GDM1 (cell line): ENCODE data around the gene KLRC1.
"Not testable (repeated sequence)": the region's sequence is repeated elsewhere in the genome, so short reads cannot be mapped to it uniquely, and the experiment has no call there.

Experiments used
- DNase-seq: peaks from one replicate; lab custom pipeline; 2025; lab: John Stamatoyannopoulos, UW

The KLRC1 gene

DNA sequence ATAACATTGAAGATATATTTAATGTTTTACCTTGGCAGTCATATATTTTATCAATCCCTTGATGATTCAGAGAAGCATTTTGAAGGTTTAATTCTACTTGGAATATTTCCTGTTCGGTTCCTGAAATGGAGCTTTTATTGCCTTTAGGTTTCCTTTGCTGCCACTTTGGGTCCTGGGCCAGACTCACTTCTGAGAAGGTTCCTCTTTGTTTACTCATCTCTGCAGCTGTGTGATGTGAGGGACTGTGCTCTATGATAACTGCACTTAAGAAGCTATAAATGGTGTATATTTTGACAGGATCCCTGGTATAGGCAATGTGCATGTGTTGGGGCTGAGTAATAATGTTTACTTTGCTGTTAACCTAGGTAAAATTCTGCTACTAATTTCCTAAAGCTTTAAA lies 32.8 kb downstream of the KLRC1 start, which contains the start of gene KLRC3:
KLRC3 (minus strand) TSS at position 262 of the 400 bp plus-strand sequence; CDS start at position 217, 45 bp downstream.
- DNase-seq, result not testable (repeated sequence)

DNA sequence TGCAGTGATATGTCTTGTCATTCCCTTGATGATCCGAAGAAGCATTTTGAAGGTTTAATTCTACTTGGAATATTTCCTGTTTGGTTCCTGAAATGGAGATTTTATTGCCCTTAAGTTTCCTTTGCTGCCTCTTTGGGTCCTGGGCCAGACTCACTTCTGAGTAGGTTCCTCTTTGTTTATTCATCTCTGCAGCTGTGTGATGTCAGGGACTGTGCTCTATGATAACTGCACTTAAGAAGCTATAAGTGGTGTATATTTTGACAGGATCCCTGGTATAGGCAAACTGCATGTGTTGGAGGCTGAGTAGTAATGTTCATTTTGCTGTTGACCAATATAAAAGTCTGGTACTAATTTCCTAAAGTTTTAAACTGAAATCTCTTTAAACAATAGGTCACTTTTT lies 43.8 kb downstream of the KLRC1 start, which contains the start of gene KLRC4:
KLRC4 (minus strand) TSS at position 366 of the 400 bp plus-strand sequence; CDS start at position 184, 182 bp downstream.
- no peak for DNase-seq

DNA sequence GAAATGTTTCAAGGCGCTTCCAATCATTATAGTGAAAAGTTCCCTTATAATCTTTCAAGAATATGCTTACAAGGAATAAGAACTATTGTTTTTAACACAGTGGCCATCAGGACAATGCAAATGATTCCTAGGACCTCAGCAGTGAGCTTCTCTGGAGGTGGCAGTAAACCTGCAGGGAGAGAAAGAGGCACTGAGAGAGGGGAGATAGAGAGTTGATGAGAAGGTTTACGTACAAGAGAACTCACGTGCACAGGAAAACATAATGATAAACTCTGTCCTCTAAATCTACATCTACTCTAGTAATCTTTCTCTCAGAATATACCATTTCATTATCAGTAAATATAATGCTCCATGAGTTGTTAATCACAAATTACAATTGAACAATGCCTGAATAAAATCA lies 44.3 kb downstream of the KLRC1 start:
- no peak for DNase-seq

DNA sequence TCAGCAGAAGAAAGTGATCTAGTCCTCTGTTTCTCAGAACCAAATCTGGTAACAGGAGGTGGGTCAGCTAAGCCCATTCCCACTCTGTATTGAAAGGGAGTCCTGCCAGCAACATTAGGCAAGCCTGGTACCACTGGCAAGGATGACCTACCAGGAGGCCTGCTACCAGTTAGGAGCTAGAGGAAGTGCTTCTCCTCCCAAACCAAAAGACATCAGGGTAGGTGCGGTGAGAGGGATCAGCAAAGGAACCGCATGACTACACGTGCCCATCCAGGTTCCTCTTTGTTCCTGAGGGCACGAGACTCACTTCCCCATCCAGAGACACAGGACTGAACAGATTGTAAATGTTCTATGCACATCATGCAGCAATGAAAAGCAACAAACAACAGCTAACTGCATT lies 46.5 kb downstream of the KLRC1 start:
- no peak for DNase-seq

DNA sequence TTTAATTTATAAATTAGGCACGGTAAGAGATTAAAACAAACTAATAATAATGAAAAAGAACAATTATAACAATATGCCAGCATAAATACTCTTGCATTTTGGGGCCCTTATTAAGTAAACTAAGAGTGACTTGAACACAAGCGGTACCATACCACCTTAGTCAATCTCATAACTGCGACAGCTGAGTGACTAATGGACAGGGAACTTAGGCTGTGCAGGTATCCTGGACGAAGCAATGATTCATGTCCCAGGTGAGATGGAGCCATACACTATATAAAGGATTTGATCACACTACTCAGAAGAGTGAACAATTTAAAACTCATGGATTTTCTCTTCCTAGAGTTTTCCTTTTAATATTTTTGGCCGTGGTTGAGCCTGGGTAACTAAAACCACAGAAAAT lies 47.9 kb downstream of the KLRC1 start:
- DNase-seq, result no peak

DNA sequence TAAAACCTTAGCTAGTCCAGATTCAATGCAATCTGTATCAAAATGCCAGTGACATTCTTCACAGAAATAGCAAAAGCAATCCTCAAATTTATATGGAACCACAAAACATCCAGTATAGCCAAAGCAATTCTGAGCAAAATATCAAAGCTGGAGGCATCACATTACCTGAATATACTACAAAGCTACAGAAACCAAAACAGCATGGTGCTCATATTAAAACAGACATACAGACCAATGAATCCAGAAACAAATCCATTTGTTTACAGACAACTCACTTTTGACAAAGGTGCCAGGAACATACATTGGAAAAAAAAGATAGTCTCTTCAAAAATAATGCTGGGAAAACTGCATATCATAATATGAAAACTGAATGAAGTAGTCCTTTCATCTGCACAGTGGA lies 48.4 kb downstream of the KLRC1 start:
- no peak for DNase-seq

DNA sequence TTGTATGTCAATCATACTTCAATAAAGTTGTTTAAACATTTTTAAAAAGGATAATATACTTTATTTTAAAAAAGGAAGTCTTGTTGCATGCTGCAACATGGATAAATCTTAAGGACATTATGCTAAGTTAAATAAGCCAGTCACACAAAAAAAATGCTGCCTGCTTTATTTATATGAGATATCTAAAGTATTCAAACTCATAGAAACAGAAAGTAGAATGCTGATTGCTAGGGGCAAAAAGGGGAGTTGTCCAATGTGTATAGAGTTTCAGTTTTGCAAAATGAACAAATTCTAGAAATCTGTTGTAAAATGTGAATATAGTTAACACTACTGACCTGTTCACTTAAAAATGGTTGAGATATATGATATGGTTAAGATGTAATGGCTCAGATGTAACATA lies 52.3 kb downstream of the KLRC1 start:
- DNase-seq, result no peak

DNA sequence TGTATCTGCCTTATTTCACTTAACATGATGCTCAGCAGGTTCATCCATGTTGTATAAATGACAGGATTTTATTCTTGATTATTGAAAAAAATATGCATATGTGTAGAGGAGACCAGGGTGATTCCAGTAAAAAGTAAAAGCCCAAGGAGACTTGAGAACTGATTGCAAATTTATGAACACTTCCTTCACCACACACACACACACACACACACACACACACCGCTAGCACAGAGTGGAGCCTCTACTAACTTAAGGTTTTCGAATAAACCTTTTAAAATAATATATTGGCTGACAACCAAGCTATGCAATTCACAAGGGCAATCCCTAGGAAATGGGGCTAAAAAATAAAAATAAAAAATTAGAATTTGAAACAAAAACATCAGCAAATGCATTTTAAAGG lies 55.0 kb downstream of the KLRC1 start:
- no peak for DNase-seq

DNA sequence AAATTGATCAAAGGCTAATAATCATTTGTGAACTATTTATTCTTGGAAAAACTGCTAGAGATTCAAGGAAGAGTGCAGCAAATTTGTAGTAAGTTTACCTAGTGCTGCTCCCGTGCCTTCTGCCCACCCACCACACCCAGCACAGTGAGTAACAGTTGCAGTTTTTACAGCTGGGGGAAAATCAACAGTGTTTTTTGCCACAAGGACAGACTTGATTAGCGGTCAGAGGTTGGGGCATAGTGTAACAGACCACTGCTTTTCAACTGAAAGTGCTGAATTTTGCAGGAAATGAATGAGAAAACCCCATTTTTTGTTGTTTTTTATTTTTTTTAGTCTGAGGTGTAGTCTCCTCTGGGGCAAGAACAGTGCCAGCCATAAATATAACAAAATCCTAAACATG lies 55.9 kb downstream of the KLRC1 start:
- no peak for DNase-seq

DNA sequence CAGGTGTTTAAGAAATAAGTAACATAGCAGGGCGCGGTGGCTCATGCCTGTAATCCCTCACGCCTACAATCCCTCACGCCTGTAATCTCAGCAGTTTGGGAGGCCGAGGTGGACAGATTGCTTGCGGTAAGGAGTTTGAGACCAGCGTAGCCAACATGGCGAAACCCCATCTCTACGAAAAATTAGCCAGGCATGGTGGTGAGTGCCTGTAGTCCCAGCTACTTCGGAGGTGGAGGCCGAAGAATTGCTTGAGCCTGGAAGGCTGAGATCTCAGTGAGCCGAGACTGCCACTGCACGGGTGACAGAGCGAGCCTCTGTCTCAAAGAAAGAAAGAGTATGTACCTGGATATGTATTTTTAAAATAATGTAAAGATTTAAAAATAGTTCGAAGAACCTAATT lies 57.0 kb downstream of the KLRC1 start:
- DNase-seq, result not testable (repeated sequence)
